Panc1 (cell line): ENCODE results near the gene SNRPF. TPM values are rescaled to one million over a fixed set of nuclear protein-coding genes. Genes with fewer than 3 reads are reported as not detected.
A peak's percentile ranks its signal among the peaks of the same experiment; 100 is the strongest.
"Not testable (repeated sequence)": the region's sequence is repeated elsewhere in the genome, so short reads cannot be mapped to it uniquely, and the experiment has no call there.

Experiments
- ATAC-seq: fragments of 200-7000 bp; cut with Tn5 transposase; 2 replicates; pipeline ENCODE4 v1.9.1; 2020; ENCODE audit warnings: mild to moderate bottlenecking, moderate library complexity
- BruUV-seq: library from RNA; stranded (reverse); fragments of 400-500 nt; replicated peaks from 2 replicates; lab custom pipeline; 2021; lab: Mats Ljungman, UMichigan
- CTCF ChIA-PET: fragments of 300-600 bp; sonication (Branson Sonifier 250); formaldehyde crosslinking; loops from one replicate; lab custom pipeline; 2022; ENCODE audit warnings: antibody characterized with exemption; lab: Charles Lee
- POLR2A ChIA-PET: fragments of 300-600 bp; sonication (Branson Sonifier 250); formaldehyde crosslinking; loops from one replicate; lab custom pipeline; 2022; ENCODE audit warnings: antibody characterized with exemption; lab: Charles Lee
- DNase-seq: peaks from one replicate; pipeline ENCODE4 v3.0.0-alpha.2; 2010; ENCODE audit warnings: low read depth, low spot score
- H3K27ac ChIP-seq: 2 replicates; pipeline ENCODE4 v1.5.1; 2011; ENCODE audit warnings: mild to moderate bottlenecking, low read length, inconsistent platforms
- H3K27me3 ChIP-seq: fragments of 200-500 bp; sonication (Bioruptor generic); 2 replicates; pipeline ENCODE4 v1.6.0; 2014; ENCODE audit warnings: low read length, inconsistent platforms; ENCODE audit not compliant: control insufficient read depth, insufficient read depth
- H3K36me3 ChIP-seq: fragments of 200-500 bp; sonication (Bioruptor generic); 2 replicates; pipeline ENCODE4 v1.5.1; 2014; ENCODE audit warnings: inconsistent platforms, mild to moderate bottlenecking, low read length, moderate library complexity; ENCODE audit not compliant: control insufficient read depth, insufficient read depth
- H3K4me1 ChIP-seq: 2 replicates; pipeline ENCODE4 v1.5.1; 2011; ENCODE audit warnings: inconsistent platforms, mild to moderate bottlenecking, low read length, moderate library complexity; ENCODE audit not compliant: control insufficient read depth, insufficient read depth
- H3K4me3 ChIP-seq, 2 experiments: 2 replicates each; pipeline ENCODE4 v1.5.1; 2011 to 2012; ENCODE audit warnings: low read depth in 2 of 2, low read length in 2 of 2, mild to moderate bottlenecking in 2 of 2, inconsistent platforms in 1 of 2, moderate library complexity in 1 of 2
- H3K9me3 ChIP-seq: fragments of 200-500 bp; sonication (Bioruptor generic); 2 replicates; pipeline ENCODE4 v1.5.1; 2014; ENCODE audit warnings: low read depth, mild to moderate bottlenecking, inconsistent platforms, low read length, moderate library complexity; ENCODE audit not compliant: control insufficient read depth, insufficient read depth
- POLR2AphosphoS5 ChIP-seq: IDR thresholded peaks from 2 replicates; pipeline ENCODE4 v1.6.1; 2012; ENCODE audit warnings: mild to moderate bottlenecking, low read depth, low read length, moderate library complexity
- SIN3A ChIP-seq: IDR thresholded peaks from 2 replicates; pipeline ENCODE4 v1.6.1; 2012; ENCODE audit warnings: low read depth, mild to moderate bottlenecking, low read length, moderate library complexity, borderline replicate concordance; ENCODE audit not compliant: insufficient read depth
- TCF7L2 ChIP-seq: IDR thresholded peaks from 2 replicates; pipeline ENCODE4 v1.6.1; 2011; ENCODE audit warnings: mild to moderate bottlenecking, low read depth, low read length, inconsistent platforms
- in situ Hi-C: cut with HindIII; loops from 2 replicates; pipeline ENCODE4 v1.10.0; 2016; ENCODE audit warnings: low sequenced_read_pairs, low pct_unique_long_range_greater_than_20kb
- intact Hi-C: fragments of 100-400 bp; cut with micrococcal nuclease; formaldehyde crosslinking; loops from one replicate; pipeline ENCODE4 v1.10.0; 2022; ENCODE audit not compliant: unreplicated experiment
- total RNA-seq: library from RNA; stranded (reverse); gene quantifications from one replicate; pipeline ENCODE4 v1.2.1, GENCODE V29; 2021; ENCODE audit not compliant: unreplicated experiment
- TF ChIP-seq, protein P1 (sequence below): fragments of 450-650 bp; IDR thresholded peaks from 2 replicates; pipeline ENCODE4 v1.5.1; 2017; ENCODE audit warnings: mild to moderate bottlenecking
- TF ChIP-seq, protein P2 (sequence below), 2 experiments: IDR thresholded peaks; 2 replicates each; pipeline ENCODE4 v1.6.1; 2011 to 2012; ENCODE audit warnings: low read depth in 2 of 2, control low read depth in 1 of 2, low read length in 1 of 2, mild to moderate bottlenecking in 1 of 2, moderate library complexity in 1 of 2; ENCODE audit not compliant: insufficient read depth in 1 of 2

Gene SNRPF
- total RNA-seq, 1 experiment from 2014 or later = 38.7 TPM

DNA sequence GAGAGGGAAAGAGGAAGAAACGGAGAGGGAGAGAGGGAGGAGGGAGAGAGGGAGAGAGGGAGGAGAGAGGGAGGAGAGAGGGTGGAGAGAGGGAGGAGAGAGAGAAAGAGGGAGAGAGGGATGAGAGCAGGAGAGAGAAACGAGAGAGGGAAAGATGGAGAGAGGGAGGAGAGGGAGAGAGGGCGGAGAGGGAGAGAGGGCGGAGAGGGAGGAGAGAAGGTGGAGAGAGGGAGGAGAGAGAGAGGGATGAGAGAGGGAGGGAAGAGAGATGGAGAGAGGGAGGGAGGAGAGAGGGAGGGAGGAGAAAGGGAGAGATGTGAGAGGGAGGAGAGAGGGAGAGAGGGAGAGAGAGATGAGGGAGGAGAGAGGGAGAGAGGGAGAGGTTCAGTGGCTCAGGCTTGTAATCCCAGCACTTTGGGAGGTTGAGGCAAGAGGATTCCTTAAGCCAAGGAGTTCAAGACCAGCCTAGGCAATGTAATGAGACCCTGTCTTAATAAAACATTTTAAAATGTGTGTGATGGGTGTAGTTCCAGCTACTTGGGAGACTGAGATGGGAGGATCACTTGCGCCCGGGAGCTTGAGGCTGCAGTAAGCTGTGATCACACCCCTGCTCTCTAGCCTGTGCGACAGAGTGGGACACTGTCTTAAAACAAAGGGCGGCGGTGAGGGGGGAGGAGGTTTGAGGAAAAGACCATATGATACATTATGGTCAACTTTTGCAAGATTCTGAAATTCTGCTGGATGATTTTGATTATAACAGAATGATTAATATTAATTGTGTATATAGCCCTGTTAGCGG, 21.3 kb upstream of the SNRPF start:
- ChIA-PET POLR2A (no interaction called here), CTCF (interaction anchor here (0.7 kb wide), 1 partner anchor 215 kb away, joined by 3 read pairs; no protein-coding TSS in a partner anchor)
- H3K27me3 ChIP-seq = peaks cover 7% of the 10 kb centered on the region
- H3K27ac ChIP-seq = no peak overlapping the region
- in situ Hi-C loops = no loop called here
- DNase-seq = no peak
- intact Hi-C loops = no loop called here
- no peaks in the 10 kb centered on the region for H3K9me3 ChIP-seq
- TF ChIP-seq, protein P1, sequence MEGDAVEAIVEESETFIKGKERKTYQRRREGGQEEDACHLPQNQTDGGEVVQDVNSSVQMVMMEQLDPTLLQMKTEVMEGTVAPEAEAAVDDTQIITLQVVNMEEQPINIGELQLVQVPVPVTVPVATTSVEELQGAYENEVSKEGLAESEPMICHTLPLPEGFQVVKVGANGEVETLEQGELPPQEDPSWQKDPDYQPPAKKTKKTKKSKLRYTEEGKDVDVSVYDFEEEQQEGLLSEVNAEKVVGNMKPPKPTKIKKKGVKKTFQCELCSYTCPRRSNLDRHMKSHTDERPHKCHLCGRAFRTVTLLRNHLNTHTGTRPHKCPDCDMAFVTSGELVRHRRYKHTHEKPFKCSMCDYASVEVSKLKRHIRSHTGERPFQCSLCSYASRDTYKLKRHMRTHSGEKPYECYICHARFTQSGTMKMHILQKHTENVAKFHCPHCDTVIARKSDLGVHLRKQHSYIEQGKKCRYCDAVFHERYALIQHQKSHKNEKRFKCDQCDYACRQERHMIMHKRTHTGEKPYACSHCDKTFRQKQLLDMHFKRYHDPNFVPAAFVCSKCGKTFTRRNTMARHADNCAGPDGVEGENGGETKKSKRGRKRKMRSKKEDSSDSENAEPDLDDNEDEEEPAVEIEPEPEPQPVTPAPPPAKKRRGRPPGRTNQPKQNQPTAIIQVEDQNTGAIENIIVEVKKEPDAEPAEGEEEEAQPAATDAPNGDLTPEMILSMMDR = no peak
- TF ChIP-seq TCF7L2 (no peak), POLR2AphosphoS5 (no peak), SIN3A (no peak)
- TF ChIP-seq, protein P2, sequence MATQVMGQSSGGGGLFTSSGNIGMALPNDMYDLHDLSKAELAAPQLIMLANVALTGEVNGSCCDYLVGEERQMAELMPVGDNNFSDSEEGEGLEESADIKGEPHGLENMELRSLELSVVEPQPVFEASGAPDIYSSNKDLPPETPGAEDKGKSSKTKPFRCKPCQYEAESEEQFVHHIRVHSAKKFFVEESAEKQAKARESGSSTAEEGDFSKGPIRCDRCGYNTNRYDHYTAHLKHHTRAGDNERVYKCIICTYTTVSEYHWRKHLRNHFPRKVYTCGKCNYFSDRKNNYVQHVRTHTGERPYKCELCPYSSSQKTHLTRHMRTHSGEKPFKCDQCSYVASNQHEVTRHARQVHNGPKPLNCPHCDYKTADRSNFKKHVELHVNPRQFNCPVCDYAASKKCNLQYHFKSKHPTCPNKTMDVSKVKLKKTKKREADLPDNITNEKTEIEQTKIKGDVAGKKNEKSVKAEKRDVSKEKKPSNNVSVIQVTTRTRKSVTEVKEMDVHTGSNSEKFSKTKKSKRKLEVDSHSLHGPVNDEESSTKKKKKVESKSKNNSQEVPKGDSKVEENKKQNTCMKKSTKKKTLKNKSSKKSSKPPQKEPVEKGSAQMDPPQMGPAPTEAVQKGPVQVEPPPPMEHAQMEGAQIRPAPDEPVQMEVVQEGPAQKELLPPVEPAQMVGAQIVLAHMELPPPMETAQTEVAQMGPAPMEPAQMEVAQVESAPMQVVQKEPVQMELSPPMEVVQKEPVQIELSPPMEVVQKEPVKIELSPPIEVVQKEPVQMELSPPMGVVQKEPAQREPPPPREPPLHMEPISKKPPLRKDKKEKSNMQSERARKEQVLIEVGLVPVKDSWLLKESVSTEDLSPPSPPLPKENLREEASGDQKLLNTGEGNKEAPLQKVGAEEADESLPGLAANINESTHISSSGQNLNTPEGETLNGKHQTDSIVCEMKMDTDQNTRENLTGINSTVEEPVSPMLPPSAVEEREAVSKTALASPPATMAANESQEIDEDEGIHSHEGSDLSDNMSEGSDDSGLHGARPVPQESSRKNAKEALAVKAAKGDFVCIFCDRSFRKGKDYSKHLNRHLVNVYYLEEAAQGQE (IDR thresholded peaks at IDR 0.05; ENCODE audit: insufficient read depth in 1 of 2, low read depth in 2 of 2, low read length in 1 of 2) = no peak
- no TSS peak for BruUV-seq
- peak; percentile 76 for ATAC-seq
- H3K36me3 ChIP-seq = no peaks in the 10 kb centered on the region
- peak overlapping the region; percentile 17 to 52 for H3K4me3 ChIP-seq
- H3K4me1 ChIP-seq = peaks cover 13% of the 10 kb centered on the region

DNA sequence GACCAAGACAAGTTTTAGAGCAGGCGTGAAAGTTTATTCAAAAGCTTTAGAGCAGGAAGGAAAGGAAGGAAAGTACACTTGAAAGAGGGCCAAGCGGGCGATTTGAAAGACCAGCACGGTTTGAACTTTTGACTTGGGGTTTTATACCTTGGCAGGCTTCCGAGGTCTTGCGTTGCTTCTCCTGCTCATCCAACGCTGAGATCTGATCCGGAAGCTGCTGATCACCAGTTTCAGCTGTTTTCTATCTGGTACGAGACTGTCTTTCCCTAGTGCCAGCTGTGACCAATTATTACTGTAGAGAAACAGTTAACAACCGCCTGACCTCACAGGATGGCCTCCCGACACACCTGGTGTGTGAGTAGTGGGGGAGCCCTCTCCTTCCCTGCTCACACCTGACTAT, 20.6 kb upstream of the SNRPF start:
- BruUV-seq = no TSS peak
- H3K36me3 ChIP-seq = no peaks in the 10 kb centered on the region
- no peaks in the 10 kb centered on the region for H3K9me3 ChIP-seq
- DNase-seq (no peak), ATAC-seq (0 out of 2 replicates have a peak, but pooled peaks have one; percentile 33)
- H3K27ac ChIP-seq = no peak overlapping the region
- peak overlapping the region in 1 of 2 experiments; percentile 52; a peak in 2 of 4 replicates for H3K4me3 ChIP-seq
- intact Hi-C loops = no loop called here
- TF ChIP-seq, protein P2 (IDR thresholded peaks at IDR 0.05; ENCODE audit: insufficient read depth in 1 of 2, low read depth in 2 of 2, low read length in 1 of 2) = no peak
- no peak for TF ChIP-seq SIN3A
- TF ChIP-seq TCF7L2 = no peak
- no peak for TF ChIP-seq POLR2AphosphoS5
- TF ChIP-seq, protein P1 = no peak
- in situ Hi-C loops = no loop called here
- ChIA-PET POLR2A (no interaction called here), CTCF (interaction anchor here (0.7 kb wide), 1 partner anchor 214 kb away, joined by 3 read pairs; no protein-coding TSS in a partner anchor)
- peaks cover 6% of the 10 kb centered on the region for H3K27me3 ChIP-seq
- H3K4me1 ChIP-seq = peaks cover 13% of the 10 kb centered on the region

DNA sequence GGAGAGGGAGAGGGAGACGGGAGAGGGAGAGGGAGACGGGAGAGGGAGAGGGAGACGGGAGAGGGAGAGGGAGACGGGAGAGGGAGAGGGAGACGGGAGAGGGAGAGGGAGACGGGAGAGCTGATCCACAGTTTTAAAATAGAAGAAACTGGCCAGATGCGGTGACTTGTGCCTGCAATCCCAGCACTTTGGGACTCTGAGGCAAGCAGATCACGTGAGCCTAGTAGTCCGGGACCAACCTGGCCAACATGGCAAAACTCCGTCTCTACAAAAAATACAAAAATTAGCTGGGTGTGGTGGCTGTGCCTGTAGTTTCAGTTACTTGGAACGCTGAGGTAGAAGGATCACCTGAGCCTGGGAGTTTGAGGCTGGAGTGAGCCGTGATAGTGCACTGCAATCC, 16.3 kb upstream of the SNRPF start:
- POLR2A ChIA-PET, H3K27ac ChIP-seq, DNase-seq, H3K27me3 ChIP-seq, H3K4me3 ChIP-seq, H3K36me3 ChIP-seq, CTCF ChIA-PET, BruUV-seq, in situ Hi-C loops, H3K9me3 ChIP-seq, intact Hi-C loops, H3K4me1 ChIP-seq, ATAC-seq: not testable (repeated sequence)
